Chondrocyte (in vitro differentiated cells): ENCODE data around the gene KIAA2012. TPM values are rescaled to one million over a fixed set of nuclear protein-coding genes. Genes with fewer than 3 reads are reported as not detected.

Experiments used
- DNase-seq: peaks from one replicate; pipeline ENCODE4 v3.0.0; 2021; ENCODE audit warnings: mixed read lengths, low spot score
- H3K27ac Mint-ChIP-seq: one replicate; pipeline ENCODE4 v1.8.0; 2021; ENCODE audit warnings: mild to moderate bottlenecking, moderate library complexity, mixed read lengths; ENCODE audit not compliant: unreplicated experiment
- H3K27me3 Mint-ChIP-seq: 2 replicates; pipeline ENCODE4 v1.8.0; 2021; ENCODE audit warnings: low read depth, mixed read lengths
- H3K36me3 Mint-ChIP-seq: 2 replicates; pipeline ENCODE4 v1.8.0; 2021; ENCODE audit warnings: low read depth, mixed read lengths
- H3K4me1 Mint-ChIP-seq: 2 replicates; pipeline ENCODE4 v1.8.0; 2021; ENCODE audit warnings: low read depth, mild to moderate bottlenecking, mixed read lengths
- H3K4me3 Mint-ChIP-seq: one replicate; pipeline ENCODE4 v1.8.0; 2021; ENCODE audit warnings: mild to moderate bottlenecking, moderate library complexity, mixed read lengths; ENCODE audit not compliant: unreplicated experiment
- H3K9me3 Mint-ChIP-seq: 2 replicates; pipeline ENCODE4 v1.8.0; 2021; ENCODE audit warnings: low read depth, mixed read lengths
- CTCF ChIP-seq: fragments of 200-600 bp; sonication (generic); IDR thresholded peaks from 2 replicates; pipeline ENCODE4 v1.5.0; 2021; ENCODE audit warnings: antibody characterized with exemption, mild to moderate bottlenecking, moderate library complexity
- total RNA-seq: library from RNA; stranded (reverse); gene quantifications from 3 replicates; pipeline ENCODE4 v1.2.1, GENCODE V29; 2021

KIAA2012 gene
- total RNA-seq, 1 donor from 2014 or later = not detected

DNA sequence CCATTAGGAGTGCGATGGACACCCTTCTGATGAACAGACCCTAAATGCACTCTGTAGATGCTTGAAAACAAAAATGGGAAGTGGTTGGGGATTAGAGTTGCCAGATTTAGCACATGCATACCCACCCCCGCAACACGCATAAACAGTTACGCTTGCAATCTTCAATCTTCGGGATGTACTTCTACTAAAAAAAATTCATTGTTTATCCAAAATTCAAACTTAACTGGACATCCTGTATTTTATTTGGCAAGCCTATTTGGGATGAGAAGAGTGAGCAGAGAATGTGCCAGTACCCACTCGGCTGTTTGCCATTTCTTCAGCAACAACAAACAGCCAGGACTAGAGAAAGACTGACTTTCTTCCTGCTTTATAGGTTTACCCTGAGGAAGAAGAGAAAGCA is 18.4 kb downstream of the KIAA2012 start:
- DNase-seq = no peak
- H3K9me3 Mint-ChIP-seq = no peaks in the 10 kb centered on the region
- no peaks in the 10 kb centered on the region for H3K27me3 Mint-ChIP-seq
- H3K4me1 Mint-ChIP-seq = peaks cover 8% of the 10 kb centered on the region
- TF ChIP-seq CTCF = no peak
- H3K36me3 Mint-ChIP-seq = no peaks in the 10 kb centered on the region
- no peak overlapping the region for H3K27ac Mint-ChIP-seq
- H3K4me3 Mint-ChIP-seq = no peak overlapping the region

DNA sequence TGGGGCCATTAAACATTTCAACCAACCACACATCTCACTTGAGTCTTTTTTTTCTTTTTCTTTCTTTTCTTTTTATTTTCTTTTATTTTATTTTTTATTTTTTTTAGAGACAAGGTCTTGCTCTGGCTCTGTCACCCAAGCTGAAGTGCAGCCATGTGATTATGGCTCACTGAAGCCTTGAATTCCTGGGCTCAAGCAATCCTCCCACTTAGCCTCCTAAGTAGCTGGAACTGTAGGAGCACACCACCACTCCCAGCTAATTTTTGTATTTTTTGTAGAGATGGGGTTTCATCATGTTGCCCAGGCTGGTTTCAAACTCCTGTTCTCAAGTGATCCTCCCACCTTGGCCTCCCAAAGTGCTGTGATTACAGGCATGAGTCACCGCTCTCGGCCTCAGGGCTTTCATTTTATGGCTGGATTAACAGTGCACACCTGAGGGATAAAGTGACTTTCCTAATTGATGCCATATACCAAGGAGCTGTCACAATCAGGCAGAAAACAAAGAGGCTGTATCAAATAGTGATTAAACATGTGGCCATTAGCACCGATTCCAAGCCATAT is 21.5 kb downstream of the KIAA2012 start:
- no peak for TF ChIP-seq CTCF
- no peak overlapping the region for H3K4me3 Mint-ChIP-seq
- H3K4me1 Mint-ChIP-seq = peaks cover 8% of the 10 kb centered on the region
- H3K9me3 Mint-ChIP-seq = no peaks in the 10 kb centered on the region
- H3K36me3 Mint-ChIP-seq = no peaks in the 10 kb centered on the region
- no peaks in the 10 kb centered on the region for H3K27me3 Mint-ChIP-seq
- H3K27ac Mint-ChIP-seq = peak overlapping the region; percentile 8
- no peak for DNase-seq

DNA sequence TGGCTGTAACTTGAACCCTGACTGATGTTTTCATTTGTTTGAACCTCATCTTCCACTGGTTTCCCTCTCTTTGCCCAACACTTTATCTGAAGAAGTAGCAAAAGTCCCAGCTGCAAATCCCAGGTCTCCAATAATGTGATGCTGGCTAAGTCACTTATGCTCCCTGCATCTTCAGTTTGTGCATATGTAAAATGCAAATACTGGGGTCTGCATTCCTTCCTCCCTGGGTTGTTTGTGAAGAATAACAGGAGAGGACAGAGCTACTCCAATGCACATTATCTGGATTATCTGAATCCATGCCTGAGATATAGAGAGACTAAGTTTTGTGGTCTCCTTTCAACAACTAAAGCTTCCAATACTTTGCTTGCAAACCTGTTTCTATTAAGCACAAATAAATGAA is 22.2 kb downstream of the KIAA2012 start:
- no peaks in the 10 kb centered on the region for H3K27me3 Mint-ChIP-seq
- H3K4me3 Mint-ChIP-seq = no peak overlapping the region
- peaks cover 8% of the 10 kb centered on the region for H3K4me1 Mint-ChIP-seq
- no peak for DNase-seq
- H3K9me3 Mint-ChIP-seq = no peaks in the 10 kb centered on the region
- no peaks in the 10 kb centered on the region for H3K36me3 Mint-ChIP-seq
- no peak for TF ChIP-seq CTCF
- H3K27ac Mint-ChIP-seq = no peak overlapping the region

DNA sequence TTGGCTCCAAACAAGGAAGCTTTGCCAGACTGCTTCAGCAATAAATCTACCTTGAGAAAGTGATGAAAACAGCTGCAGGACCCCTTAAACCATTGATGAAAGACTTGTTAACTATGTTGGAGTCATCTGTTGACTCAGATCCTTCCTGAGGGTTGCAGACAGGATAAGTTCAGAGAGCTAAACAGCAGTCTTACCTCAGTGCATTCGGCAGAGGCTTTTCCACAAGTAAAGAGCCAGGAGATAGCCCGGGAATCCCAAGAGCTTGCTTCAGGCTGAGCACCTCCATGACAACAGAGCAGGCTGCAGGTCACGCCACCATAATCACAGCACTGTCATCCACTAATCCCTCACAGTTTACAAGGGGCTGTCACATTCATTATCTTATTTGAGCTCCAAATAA is 23.7 kb downstream of the KIAA2012 start:
- Mint-ChIP-seq H3K4me3 (no peak overlapping the region), H3K36me3 (no peaks in the 10 kb centered on the region), H3K9me3 (no peaks in the 10 kb centered on the region), H3K27ac (no peak overlapping the region), H3K27me3 (no peaks in the 10 kb centered on the region), H3K4me1 (peaks cover 4% of the 10 kb centered on the region)
- no peak for DNase-seq
- TF ChIP-seq CTCF = no peak

DNA sequence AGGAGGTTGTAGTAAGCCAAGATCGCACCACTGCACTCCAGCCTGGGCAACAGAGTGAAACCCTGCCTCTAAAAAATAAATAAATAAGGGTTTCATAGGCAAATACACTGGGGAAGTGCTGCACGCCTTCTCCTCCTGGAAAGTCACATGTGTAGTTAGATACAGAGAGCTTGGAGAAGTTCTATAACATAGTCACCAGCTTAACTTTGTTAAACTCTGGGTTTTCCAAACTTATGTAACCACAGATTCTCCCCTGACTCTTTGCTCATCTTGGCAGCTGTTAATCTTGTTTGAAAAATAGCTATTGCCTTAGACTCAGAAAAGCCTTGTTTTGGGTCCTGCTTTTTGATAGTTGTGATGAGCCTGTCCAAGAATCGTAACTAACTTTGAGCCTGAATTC is 25.2 kb downstream of the KIAA2012 start:
- Mint-ChIP-seq H3K4me3 (no peak overlapping the region), H3K9me3 (no peaks in the 10 kb centered on the region), H3K36me3 (no peaks in the 10 kb centered on the region), H3K27me3 (no peaks in the 10 kb centered on the region), H3K27ac (no peak overlapping the region), H3K4me1 (peaks cover 3% of the 10 kb centered on the region)
- no peak for TF ChIP-seq CTCF
- no peak for DNase-seq
